ENCODE data around the gene S100A13.
"Not testable (repeated sequence)": the region's sequence is repeated elsewhere in the genome, so short reads cannot be mapped to it uniquely, and the experiment has no call there.

The S100A13 gene

GRCh38 chr1:153608089-153608682 lies 19.1 kb downstream of the S100A13 start:
- peak; percentile 70 for DNase-seq (ENCODE audit: low read depth, low spot score)

GRCh38 chr1:153607381-153607780 lies 19.9 kb downstream of the S100A13 start:
- no peak for DNase-seq (ENCODE audit: low read depth, low spot score)

DNA sequence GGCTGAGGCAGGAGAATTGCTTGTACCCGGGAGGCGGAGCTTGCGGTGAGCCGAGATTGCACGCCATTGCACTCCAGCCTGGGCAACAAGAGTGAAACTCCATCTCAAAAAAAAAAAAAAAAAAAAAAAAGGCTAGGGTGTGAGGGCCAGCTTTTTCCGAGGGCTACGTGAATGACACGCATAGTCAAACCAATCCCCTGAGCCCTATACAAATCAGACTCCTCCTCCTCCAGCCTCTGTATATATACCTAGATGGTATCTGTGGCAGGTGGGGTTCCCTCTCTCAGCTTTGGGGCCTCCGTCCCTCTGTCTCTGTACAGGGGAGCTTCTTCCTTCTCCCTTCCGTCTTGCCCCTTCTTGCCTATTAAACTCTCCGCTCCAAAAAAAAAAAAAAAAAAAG lies 21.1 kb downstream of the S100A13 start:
- DNase-seq (ENCODE audit: low read depth, low spot score) = no peak

DNA sequence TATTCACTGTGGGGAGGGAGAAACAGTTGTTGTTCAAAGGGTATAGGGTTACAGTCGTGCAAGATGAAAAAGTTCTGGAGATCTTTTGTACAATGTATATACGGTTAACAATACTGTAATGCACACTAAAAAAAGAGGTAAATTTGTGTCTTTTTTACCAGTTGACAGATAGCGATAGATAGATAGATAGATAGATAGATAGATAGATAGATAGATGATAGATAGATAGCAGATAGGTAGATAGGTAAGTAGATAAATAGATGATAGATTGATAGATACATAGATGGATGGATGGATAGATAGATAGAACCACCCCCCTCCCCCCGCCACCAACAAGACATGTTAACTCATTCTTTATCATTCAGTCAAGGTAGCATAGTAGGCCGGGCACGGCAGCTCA lies 24.6 kb downstream of the S100A13 start:
- no peak for DNase-seq (ENCODE audit: low read depth, low spot score)

GRCh38 chr1:153599847-153600246 lies 27.5 kb downstream of the S100A13 start:
- no peak for DNase-seq (ENCODE audit: low read depth, low spot score)

DNA sequence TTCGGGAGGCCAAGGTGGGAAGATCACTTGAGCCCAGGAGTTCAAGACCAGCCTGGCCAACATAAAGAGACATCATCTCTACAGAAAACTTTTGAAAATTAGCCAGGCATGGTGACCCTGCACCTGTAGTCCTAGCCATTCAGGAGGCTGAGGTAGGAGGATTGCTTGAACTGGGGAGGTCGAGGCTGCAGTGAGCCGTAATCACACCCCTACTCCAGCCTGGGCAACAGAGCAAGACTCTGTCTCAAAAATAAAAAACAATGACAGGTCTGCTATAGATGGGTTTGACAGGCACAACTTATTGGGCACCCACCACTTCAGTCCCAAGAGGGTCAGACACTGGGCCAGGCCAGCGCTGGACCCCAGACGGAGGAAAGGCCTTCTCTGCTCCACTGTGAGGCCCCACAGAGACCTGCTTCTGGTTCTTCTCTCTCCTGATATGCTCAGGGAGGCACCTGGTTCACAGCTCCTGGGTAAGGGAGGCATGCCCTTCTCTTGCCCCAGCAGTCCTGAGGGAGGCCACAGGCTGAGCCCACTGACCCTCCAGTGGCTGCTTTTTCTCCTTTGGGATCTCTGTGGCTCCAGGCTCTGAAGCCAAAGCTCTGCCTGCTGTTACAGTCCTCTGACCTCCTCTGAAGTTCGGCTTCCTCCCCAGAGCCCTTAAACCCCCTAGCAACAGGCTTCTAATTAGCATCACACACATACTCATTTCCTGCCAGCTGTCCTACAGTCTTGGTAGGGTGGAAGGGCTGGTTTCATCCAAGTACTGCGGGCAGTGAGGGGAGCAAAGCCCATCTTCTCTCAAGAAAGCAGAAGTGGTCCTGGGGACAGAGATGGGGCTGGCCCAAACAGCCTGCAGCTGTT lies 28.8 kb downstream of the S100A13 start:
- DNase-seq (ENCODE audit: low read depth, low spot score) = peak; percentile 83

DNA sequence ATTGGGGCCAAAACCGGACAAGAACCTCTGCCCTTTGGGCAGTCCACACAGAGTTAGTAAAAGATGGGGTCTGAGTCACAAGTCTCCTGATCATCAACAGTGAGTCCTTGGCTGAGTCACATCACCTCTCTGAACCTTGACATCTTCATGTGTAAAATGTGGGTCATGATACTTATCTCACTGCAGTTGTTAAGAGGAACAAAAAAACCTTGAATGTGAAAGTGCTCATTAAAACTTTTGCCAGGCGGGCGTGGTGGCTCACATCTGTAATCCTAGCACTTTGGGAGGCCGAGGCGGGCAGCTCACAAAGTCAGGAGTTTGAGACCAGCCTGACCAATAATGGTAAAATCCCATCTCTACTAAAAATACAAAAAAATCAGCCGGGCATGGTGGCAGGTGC lies 30.1 kb downstream of the S100A13 start:
- no peak for DNase-seq (ENCODE audit: low read depth, low spot score)

DNA sequence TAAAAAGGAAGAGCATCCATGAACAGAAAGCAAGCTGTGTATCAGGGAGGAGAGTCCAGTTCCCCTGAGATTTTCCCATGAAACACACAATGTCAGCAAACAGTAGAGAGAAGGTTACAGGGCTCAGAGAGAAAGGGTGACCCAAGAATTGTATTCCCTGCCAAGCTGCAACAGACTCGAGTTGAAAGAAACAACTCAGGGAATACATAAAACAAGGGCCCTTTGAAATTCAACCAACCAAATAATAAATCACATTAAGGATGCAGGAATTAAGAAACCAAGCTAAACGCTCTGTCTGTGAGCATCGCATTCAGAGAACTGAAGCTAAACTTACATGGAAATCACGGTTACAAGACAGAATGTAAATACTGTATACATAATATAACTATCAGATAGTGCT lies 34.6 kb downstream of the S100A13 start:
- DNase-seq (ENCODE audit: low read depth, low spot score) = no peak

DNA sequence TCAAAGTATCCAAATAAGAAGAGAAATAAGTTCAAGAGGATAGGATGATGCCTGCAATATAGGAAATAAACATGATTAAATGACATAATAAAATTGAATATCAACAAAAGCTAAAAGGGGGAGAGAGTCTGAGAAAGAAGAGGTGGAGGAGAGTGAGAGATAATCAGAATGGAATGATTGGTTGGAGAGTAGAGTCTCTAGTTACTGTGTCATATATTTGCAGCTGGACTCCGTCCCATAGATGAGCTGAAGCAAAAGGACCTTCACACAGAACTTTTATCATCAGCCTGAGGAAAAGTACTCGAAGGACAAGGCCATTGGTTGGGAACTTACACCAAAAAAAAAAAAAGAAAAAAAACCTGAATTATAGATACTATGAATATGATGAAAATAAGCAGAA lies 38.8 kb downstream of the S100A13 start:
- DNase-seq (ENCODE audit: low read depth, low spot score) = no peak

DNA sequence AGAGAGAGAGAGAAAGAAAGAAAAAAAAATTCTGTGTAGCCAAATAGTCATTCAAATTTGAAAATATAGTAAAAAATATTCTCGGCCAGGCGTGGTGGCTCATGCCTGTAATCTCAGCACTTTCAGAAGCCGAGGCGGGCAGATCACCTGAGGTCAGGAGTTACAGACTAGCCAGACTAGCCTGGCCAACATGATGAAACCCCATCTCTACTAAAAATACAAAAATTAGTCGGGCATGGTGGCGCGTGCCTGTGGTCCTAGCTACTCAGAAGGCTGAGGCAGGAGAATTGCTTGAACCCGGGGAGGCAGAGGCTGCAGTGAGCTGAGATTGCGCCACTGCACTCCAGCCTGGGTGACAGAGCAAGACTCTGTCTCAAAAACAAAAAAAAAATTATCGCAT lies 39.3 kb downstream of the S100A13 start:
- DNase-seq (ENCODE audit: low read depth, low spot score) = not testable (repeated sequence)

- DNase-seq (ENCODE audit: low read depth, low spot score) = peak; percentile 43
Measured at GRCh38 chr1:153587314-153587713, 40.0 kb downstream of the S100A13 start.

DNA sequence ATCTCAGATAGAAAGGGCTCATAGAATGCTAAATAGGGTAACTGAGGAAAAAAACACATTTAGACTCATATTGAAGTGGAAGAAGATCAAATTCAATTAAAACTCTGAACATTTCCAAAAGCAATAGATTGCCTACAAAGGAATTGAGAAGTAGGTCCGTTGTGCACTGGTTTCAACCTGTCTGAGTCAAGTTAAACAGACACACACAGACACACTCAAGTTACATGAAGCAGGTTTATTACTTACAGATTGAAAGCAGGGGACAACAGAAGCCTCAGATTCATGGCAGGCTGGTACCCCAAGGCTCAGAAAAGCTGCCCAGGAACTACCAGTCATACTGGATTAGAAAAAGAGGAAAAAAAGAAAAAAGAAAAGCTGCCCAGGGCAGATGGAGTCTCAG lies 41.0 kb downstream of the S100A13 start:
- no peak for DNase-seq (ENCODE audit: low read depth, low spot score)

DNA sequence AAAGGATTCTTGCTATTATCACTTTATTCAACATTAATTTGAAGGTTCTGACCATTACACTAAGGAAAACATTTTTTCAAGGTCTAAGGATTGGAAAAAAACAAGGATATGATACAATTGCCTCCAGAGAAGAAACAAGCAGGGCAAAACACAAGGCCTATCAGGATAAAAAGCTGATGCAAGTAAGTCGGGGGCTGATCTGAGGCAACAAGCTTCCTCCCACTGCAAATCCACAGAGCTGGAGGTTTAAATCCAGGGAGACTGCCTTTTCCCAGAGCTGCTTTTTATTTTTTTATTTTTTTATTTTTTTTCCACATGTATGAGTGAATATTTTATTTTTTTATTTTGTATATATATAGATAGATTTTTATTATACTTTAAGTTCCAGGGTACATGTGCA lies 42.3 kb downstream of the S100A13 start:
- no peak for DNase-seq (ENCODE audit: low read depth, low spot score)

DNA sequence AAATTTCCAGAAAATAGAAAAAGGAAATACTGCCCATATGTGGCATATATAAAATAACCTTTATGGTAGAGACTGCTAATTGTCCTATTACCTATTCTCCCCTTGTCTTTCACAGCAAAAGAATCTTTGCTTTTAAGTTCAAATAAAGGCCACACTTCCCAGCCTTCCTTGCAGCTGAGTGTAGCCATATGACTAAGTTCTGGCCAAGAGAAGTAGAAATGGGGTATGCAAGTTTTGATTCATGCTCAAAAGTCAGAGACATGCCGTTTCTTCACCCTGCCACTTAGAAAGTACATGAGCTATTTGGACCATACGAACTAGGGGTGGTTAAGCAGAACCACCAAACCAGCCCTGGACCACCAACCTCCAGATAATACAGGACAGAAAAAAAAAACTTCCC lies 43.3 kb downstream of the S100A13 start:
- no peak for DNase-seq (ENCODE audit: low read depth, low spot score)

GRCh38 chr1:153583514-153583913 lies 43.8 kb downstream of the S100A13 start:
- DNase-seq (ENCODE audit: low read depth, low spot score) = not testable (repeated sequence)

DNA sequence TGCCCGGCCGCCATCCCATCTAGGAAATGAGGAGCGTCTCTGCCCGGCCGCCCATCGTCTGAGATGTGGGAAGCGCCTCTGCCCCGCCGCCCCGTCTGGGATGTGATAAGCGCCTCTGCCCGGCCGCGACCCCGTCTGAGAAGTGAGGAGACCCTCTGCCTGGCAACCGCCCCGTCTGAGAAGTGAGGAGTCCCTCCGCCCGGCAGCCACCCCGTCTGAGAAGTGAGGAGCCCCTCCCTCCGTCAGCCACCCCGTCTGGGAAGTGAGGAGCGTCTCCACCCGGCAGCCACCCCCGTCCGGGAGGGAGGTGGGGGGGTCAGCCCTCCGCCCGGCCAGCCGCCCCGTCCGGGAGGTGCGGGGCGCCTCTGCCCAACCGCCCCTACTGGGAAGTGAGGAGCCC lies 44.5 kb downstream of the S100A13 start:
- not testable (repeated sequence) for DNase-seq (ENCODE audit: low read depth, low spot score)

DNA sequence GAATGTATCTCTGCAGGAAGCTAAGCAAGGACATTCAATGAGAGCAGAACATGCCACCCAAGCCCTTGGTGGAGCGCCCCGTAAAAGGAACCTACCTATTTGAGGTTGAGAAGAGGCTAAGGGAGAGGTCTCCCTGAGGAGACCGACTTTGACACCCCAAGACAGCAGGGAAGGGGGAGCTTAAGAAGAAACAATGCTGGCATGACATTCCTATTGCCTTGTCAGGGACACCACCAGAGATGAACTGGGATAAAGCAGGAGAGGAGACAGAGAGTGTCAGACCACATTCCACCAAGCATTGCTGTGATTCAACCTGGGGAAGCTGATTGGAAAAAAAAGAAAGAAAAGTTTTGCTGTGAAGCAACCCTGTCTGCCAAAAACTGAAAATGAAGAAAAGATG lies 48.4 kb downstream of the S100A13 start:
- peak; percentile 31 for DNase-seq (ENCODE audit: low read depth, low spot score)

DNA sequence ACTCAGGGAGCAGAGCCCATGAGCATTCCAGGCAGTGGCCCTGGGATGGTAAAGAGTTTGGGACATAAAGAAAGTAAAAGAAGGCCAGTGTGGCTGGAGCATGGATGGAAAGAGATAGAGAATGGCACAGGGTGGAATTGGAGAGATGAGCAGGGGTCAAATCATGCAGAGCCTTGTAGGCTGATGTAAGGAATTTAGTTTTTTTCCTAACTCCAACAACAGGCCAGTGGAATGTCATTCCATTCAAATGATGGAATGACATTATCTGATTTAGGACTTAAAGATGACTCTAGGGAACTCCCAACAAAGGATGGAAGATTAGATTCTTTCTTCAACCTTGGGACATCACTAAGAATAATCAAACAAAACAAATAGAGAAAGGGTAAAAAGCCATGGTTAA lies 48.8 kb downstream of the S100A13 start:
- DNase-seq (ENCODE audit: low read depth, low spot score) = no peak

GRCh38 chr1:153577624-153578051 lies 49.7 kb downstream of the S100A13 start:
- no peak for DNase-seq (ENCODE audit: low read depth, low spot score)

GRCh38 chr1:153577138-153577537 lies 50.2 kb downstream of the S100A13 start:
- DNase-seq (ENCODE audit: low read depth, low spot score) = no peak

- DNase-seq (ENCODE audit: low read depth, low spot score) = not testable (repeated sequence)
Measured at GRCh38 chr1:153575497-153575896, 51.8 kb downstream of the S100A13 start.

DNA sequence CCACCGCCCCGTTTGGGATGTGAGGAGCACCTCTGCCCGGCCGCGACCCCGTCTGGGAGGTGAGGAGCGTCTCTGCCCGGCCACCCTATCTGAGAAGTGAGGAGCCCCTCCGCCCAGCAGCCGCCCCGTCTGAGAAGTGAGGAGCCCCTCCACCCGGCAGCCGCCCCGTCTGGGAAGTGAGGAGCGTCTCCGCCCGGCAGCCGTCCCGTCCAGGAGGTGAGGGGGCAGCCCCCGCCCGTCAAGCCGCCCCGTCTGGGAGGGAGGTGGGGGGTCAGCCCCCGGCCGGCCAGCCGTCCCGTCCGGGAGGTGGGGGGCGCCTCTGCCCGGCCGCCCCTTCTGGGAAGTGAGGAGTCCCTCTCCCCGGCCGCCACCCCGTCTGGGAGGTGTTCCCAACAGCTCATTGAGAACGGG lies 52.2 kb downstream of the S100A13 start:
- DNase-seq (ENCODE audit: low read depth, low spot score) = not testable (repeated sequence)

DNA sequence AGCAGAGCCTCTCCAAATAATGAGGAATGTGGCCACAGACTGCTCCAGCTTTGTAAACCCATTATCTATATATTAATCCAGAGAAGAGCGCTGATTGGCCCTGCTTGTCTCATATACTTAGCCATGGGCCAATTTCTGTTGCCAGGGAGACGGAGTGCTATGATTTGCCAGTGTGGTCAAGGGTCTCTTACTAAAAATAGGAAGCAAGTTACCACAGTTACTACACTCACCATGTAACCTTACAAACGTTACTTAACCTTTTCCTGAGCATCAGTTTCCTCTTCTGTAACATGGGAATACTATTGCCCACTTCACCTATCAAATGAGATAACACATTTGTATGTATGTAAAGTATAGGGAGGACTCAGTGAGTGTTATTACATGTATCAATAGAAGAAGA lies 54.0 kb downstream of the S100A13 start:
- no peak for DNase-seq (ENCODE audit: low read depth, low spot score)

All from ELF-1 (cell line).